NCI-H128 (cell line): ENCODE data around the gene KRTCAP2.
A peak's percentile ranks its signal among the peaks of the same experiment; 100 is the strongest.

Experiments used
- DNase-seq: peaks from one replicate; lab custom pipeline; 2025; ENCODE audit not compliant: unreplicated experiment; lab: John Stamatoyannopoulos, UW

KRTCAP2 gene

DNA sequence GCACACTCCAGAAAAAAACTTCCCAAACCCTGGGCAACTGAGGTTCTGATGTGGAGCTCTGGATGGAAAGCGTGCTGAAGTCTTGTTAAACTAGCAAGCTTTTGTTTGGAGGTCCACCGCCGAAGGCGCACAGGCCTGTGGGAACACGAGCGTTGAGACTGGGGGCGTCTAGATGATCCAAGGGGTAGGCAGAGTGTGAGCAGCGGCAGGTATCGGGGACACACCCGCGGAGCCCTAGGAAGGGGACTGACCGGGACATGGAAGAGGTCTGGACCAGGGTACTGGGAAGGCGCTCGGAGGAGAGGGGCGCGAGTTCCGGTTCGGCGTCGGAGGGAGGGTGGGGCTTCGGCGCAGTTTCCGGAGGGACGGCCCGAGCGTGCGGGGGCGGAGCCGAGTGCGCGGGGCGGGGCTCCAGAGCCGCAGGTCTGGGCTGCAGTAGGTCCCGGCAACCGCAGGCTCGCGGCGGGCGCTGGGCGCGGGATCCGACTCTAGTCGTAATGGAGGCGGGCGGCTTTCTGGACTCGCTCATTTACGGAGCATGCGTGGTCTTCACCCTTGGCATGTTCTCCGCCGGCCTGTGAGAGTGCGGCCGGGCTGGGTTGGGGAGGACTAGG lies 37.6 kb downstream of the KRTCAP2 start, which contains the start of gene SLC50A1:
SLC50A1 (plus strand) TSS at position 438 of the 614 bp plus-strand sequence; CDS start at position 498, 60 bp downstream.
- peak; percentile 93 for DNase-seq

DNA sequence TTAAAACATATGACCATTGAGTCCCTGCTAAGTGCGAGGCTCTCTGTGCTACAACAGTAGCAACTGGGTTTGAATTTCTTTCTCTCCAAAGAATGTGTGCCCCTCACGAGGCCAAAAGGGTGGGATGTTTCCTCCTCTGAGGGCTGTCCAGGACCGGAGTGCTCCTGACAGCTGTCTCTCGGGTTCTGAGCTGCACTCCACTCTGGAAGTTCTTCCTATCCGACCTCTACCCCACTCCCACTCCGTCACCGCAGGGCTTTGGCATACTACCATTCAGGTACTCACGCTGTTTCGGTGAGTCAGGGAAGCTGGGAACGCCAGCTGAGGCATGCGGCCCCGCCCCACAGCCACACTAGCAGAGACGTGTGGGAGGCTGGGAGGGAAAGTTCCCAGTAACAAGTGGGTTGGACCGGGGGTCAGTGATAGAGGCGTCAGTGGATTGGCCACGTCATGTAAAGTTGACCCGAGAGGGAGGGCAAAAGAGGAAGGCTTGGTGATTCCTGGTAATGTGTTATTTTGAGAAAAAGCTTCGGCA lies 38.2 kb downstream of the KRTCAP2 start:
- peak; percentile 35 for DNase-seq

DNA sequence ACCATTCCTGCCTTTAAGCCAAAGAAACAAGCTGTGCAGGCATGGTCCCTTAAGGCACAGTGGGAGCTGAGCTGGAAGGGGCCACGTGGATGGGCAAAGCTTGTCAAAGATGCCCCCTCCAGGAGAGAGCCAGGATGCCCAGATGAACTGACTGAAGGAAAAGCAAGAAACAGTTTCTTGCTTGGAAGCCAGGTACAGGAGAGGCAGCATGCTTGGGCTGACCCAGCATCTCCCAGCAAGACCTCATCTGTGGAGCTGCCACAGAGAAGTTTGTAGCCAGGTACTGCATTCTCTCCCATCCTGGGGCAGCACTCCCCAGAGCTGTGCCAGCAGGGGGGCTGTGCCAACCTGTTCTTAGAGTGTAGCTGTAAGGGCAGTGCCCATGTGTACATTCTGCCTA lies 38.8 kb downstream of the KRTCAP2 start:
- DNase-seq, result no peak

GRCh38 chr1:155133799-155134281 lies 39.3 kb downstream of the KRTCAP2 start:
- DNase-seq, result no peak

- DNase-seq, result no peak
These were observed 41.2 kb downstream of the KRTCAP2 start for GRCh38 chr1:155131856-155132255.

- no peak for DNase-seq
These were observed 41.8 kb downstream of the KRTCAP2 start for GRCh38 chr1:155131285-155131684.

- no peak for DNase-seq
These were observed 42.7 kb downstream of the KRTCAP2 start for GRCh38 chr1:155130272-155131006.

DNA sequence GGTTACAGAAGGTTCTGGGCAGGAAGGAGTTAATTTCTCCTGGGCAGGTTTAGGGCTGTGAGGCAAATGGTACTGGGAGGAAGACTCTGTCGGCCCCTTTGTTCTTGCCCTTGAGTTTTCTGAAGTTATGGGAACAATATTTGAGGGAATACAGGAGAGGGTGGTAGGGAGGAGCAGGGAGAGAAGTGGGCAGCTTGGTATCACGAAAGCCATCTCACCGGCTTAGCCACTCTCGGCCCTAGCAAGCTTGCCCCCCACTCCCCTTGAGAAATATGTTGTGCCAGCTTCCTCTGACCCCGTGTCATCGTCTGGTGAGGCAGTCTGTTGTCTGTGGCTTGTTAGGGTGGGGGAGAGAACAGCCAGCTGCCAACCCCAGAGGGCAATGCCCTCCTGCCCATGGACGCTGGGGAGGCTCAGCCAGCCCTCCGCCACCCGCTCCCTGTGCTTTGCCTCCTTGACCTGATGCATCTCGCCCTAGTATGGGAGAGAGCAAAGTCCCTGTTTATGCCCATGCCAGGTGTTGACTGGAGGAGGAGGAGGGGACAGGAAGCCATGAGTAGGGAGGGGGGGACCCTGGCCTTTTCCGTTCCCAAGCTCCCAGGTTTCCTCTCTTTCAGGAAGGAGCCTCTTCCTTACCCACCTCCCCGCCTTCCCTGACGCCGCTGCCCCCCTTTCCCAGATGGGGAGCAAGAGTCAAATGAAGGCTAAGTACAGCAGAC lies 44.2 kb downstream of the KRTCAP2 start:
- no peak for DNase-seq

GRCh38 chr1:155127967-155128754 lies 44.9 kb downstream of the KRTCAP2 start:
- DNase-seq, result no peak

- DNase-seq, result peak; percentile 36
These were observed 45.8 kb downstream of the KRTCAP2 start, which contains the start of gene EFNA1 for GRCh38 chr1:155127105-155127966. Gene EFNA1 (plus strand): TSS chr1:155127876. CDS start chr1:155127978, 102 bp downstream.

- peak; percentile 36 for DNase-seq
These were observed 46.5 kb downstream of the KRTCAP2 start for GRCh38 chr1:155126556-155127104.

- DNase-seq, result no peak
These were observed 47.1 kb downstream of the KRTCAP2 start for GRCh38 chr1:155125946-155126555.

GRCh38 chr1:155125511-155125945 lies 47.6 kb downstream of the KRTCAP2 start:
- no peak for DNase-seq

DNA sequence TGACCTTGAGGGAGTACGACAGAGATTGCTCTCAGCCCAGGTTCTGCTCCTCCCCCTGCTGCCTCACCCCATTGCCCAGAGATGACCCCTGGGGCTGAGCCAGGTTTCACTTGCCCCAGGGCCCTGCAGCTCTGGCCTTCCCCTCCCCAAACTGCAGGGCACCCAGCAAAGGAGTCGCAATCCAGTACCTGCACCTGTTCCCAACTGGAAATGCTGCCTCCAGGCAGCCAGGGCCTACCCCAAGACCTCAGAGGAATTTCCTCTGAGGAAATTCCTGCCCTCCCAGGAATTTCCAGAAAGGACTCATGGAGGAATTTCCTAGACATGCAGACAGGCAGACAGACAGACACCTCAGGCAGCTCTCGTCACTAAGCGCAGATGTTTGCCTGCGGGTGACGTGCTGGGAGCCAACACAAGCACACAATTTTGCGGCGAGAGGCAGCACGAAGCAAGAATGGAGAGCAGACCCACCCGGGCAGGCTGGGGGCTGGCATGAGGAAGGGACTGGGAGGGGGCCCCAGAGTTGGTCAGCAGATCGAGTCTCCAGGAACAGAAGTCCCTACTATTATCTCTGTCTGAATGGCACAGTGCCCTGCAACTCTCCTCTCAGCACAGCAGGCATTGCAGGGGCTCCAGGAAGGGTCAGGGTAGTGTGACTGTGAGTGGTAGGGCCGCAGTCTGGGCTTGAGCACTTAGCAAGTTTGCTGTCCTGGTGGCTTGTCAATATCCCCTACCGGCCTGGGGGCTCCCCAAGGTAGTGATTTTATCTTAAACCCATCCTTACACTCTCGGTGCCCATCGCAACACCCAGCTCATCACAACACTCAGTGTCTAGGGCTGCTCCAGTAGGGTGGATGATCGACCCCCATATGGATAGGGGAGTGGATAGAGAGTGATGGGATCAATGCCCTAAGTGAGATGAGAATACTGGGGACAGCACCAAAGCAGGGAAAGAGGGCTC lies 48.3 kb downstream of the KRTCAP2 start:
- no peak for DNase-seq

- no peak for DNase-seq
These were observed 49.3 kb downstream of the KRTCAP2 start for GRCh38 chr1:155123801-155124200.

- no peak for DNase-seq
These were observed 50.8 kb downstream of the KRTCAP2 start for GRCh38 chr1:155122308-155122707.

GRCh38 chr1:155121249-155121648 lies 51.9 kb downstream of the KRTCAP2 start:
- no peak for DNase-seq

GRCh38 chr1:155120253-155120652 lies 52.9 kb downstream of the KRTCAP2 start:
- no peak for DNase-seq
